CD8-positive, alpha-beta memory T cell (primary cell): ENCODE results near the gene SOX6. TPM values are rescaled to one million over a fixed set of nuclear protein-coding genes. Genes with fewer than 3 reads are reported as not detected.

ENCODE experiments used
- CTCF ChIA-PET: fragments of 350-600 bp; sonication (Branson Sonifier 250); formaldehyde crosslinking; loops from one replicate; lab custom pipeline; 2021; ENCODE audit warnings: antibody characterized with exemption; lab: Charles Lee
- POLR2A ChIA-PET: fragments of 350-600 bp; sonication (Branson Sonifier 250); formaldehyde crosslinking; loops from one replicate; lab custom pipeline; 2021; ENCODE audit warnings: antibody characterized with exemption; lab: Charles Lee
- DNase-seq, 5 donors: peaks; one replicate each; pipeline versions ENCODE4 v3.0.0 to v3.0.0-alpha.2; 2020 to 2022; ENCODE audit warnings: mixed read lengths in 1 of 5
- H3K27ac ChIP-seq: one replicate; pipeline ENCODE4 v1.7.0; 2013; ENCODE audit warnings: low read depth, mild to moderate bottlenecking, low read length, moderate library complexity
- H3K27me3 ChIP-seq: 2 replicates; pipeline ENCODE4 v1.7.0; 2013; ENCODE audit warnings: low read length, mild to moderate bottlenecking; ENCODE audit not compliant: insufficient read depth, poor library complexity, severe bottlenecking
- H3K36me3 ChIP-seq: 2 replicates; pipeline ENCODE4 v1.7.0; 2013; ENCODE audit warnings: mild to moderate bottlenecking, low read length, moderate library complexity; ENCODE audit not compliant: insufficient read depth
- H3K4me1 ChIP-seq: 2 replicates; pipeline ENCODE4 v1.7.0; 2013; ENCODE audit warnings: mild to moderate bottlenecking, low read length, moderate library complexity; ENCODE audit not compliant: insufficient read depth
- H3K4me3 ChIP-seq: 2 replicates; pipeline ENCODE4 v1.7.0; 2013; ENCODE audit warnings: mild to moderate bottlenecking, low read length
- H3K9me3 ChIP-seq: 2 replicates; pipeline ENCODE4 v1.7.0; 2013; ENCODE audit warnings: mild to moderate bottlenecking, low read length
- H3K27ac Mint-ChIP-seq, 8 donors: one replicate each; pipeline ENCODE4 v1.8.0; 2020 to 2021; ENCODE audit warnings: mixed read lengths in 8 of 8, mild to moderate bottlenecking in 6 of 8, inconsistent platforms in 3 of 8, moderate library complexity in 3 of 8
- H3K27me3 Mint-ChIP-seq, 2 donors: one replicate each; pipeline ENCODE4 v1.8.0; 2020 to 2021; ENCODE audit warnings: mixed read lengths in 2 of 2, mild to moderate bottlenecking in 1 of 2, moderate library complexity in 1 of 2
- H3K36me3 Mint-ChIP-seq, 3 donors: one replicate each; pipeline ENCODE4 v1.8.0; 2020 to 2021; ENCODE audit warnings: mixed read lengths in 3 of 3, inconsistent platforms in 1 of 3, mild to moderate bottlenecking in 1 of 3
- H3K4me1 Mint-ChIP-seq, 3 donors: one replicate each; pipeline ENCODE4 v1.8.0; 2020 to 2021; ENCODE audit warnings: mixed read lengths in 3 of 3, inconsistent platforms in 1 of 3, mild to moderate bottlenecking in 1 of 3
- H3K4me3 Mint-ChIP-seq, 7 donors: one replicate each; pipeline ENCODE4 v1.8.0; 2020 to 2021; ENCODE audit warnings: mixed read lengths in 7 of 7, mild to moderate bottlenecking in 6 of 7, moderate library complexity in 4 of 7, inconsistent platforms in 2 of 7
- H3K9me3 Mint-ChIP-seq, 5 donors: one replicate each; pipeline ENCODE4 v1.8.0; 2020 to 2022; ENCODE audit warnings: mixed read lengths in 5 of 5, mild to moderate bottlenecking in 3 of 5, moderate library complexity in 2 of 5, inconsistent platforms in 1 of 5
- polyA plus RNA-seq: library from polyadenylated mRNA; unstranded; fragments of 300-500 nt; fragmentation: Illumina TruSeq; gene quantifications from one replicate; pipeline ENCODE4 v1.2.3, GENCODE V29; 2021
- total RNA-seq, 2 experiments: library from RNA; stranded (reverse); gene quantifications; one replicate each; pipeline ENCODE4 v1.2.3, GENCODE V29; 2021

SOX6 gene
- total and polyA plus RNA-seq, 3 experiments from 2014 or later: not detected

DNA sequence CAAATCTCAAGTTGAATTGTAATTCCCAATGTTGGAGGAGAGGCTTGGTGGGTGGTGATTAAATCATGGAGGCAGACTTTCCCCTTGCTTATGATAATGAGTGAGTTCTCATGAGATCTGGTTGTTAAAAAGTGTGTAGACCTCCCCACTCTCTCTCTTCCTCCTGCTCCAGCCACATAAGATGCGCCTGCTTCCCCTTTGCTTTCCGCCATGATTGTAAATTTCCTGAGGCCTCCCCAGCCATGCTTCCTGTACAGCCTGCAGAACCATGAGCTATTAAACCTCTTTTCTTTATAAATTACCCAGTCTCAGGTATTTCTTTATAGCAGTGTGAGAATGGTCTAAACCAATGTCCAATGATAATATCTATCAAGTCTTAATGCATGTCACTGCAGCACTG is 34.2 kb downstream of the SOX6 start:
- no peaks in the 10 kb centered on the region for H3K4me1 ChIP-seq
- Mint-ChIP-seq H3K27ac (no peak overlapping the region), H3K27me3 (no peaks in the 10 kb centered on the region), H3K36me3 (no peaks in the 10 kb centered on the region), H3K4me3 (no peak overlapping the region), H3K4me1 (no peaks in the 10 kb centered on the region), H3K9me3 (peaks cover 2 to 24% (median 8%) of the 10 kb centered on the region in 5 donors)
- no peak overlapping the region for H3K27ac ChIP-seq
- no peaks in the 10 kb centered on the region for H3K36me3 ChIP-seq
- H3K4me3 ChIP-seq: no peak overlapping the region
- POLR2A ChIA-PET: no interaction called here
- CTCF ChIA-PET: no interaction called here
- H3K9me3 ChIP-seq: no peaks in the 10 kb centered on the region
- no peak for DNase-seq
- H3K27me3 ChIP-seq: no peaks in the 10 kb centered on the region

DNA sequence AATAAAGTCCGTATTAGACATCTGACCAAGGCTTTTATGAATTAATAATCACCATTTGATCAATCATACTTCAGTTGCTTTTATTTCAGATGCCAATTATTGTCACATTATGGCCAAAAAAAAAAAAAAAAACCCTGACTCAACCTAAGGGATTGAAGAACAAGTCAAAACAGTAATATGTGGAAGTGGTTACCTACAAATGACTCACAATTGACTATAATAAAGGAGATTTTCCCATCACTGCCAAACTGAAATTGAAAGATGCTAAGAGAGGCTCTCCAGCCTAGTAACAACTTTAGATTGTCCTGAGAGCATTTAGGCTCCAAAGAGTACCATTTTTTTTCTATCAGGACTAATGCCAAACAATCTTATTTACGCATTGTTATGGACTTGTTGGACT is 35.2 kb downstream of the SOX6 start:
- Histone ChIP-seq H3K27me3 (no peaks in the 10 kb centered on the region), H3K4me3 (no peak overlapping the region), H3K36me3 (no peaks in the 10 kb centered on the region), H3K27ac (no peak overlapping the region), H3K9me3 (no peaks in the 10 kb centered on the region), H3K4me1 (no peaks in the 10 kb centered on the region)
- Mint-ChIP-seq H3K4me1 (no peaks in the 10 kb centered on the region), H3K27ac (no peak overlapping the region), H3K27me3 (no peaks in the 10 kb centered on the region), H3K9me3 (peaks cover 5 to 16% (median 10%) of the 10 kb centered on the region in 5 donors), H3K36me3 (no peaks in the 10 kb centered on the region), H3K4me3 (no peak overlapping the region)
- ChIA-PET CTCF (no interaction called here), POLR2A (no interaction called here)
- no peak for DNase-seq

DNA sequence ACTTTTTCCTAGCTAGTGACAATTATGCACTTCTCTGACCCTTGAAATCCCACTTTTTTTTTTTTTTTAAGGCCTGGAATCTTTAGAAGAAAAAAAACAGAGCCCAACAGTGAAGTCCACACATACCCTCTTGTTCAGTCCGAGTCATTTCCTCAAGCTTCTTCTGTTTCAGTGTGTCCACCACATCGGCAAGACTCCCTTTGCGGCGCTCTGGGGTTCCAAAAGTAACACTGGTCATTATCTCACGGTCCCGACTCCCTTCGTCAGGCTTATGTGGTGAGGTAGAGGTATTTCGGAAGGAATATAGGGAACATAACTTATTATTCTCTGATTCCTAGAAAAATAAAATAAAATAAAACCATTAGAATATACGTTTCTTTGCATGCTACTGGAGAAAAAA is 38.0 kb downstream of the SOX6 start:
- Histone ChIP-seq H3K4me3 (no peak overlapping the region), H3K36me3 (no peaks in the 10 kb centered on the region), H3K9me3 (no peaks in the 10 kb centered on the region), H3K27me3 (no peaks in the 10 kb centered on the region), H3K4me1 (no peaks in the 10 kb centered on the region), H3K27ac (no peak overlapping the region)
- CTCF ChIA-PET: no interaction called here
- H3K4me1 Mint-ChIP-seq: no peaks in the 10 kb centered on the region
- no peak for DNase-seq
- H3K36me3 Mint-ChIP-seq: no peaks in the 10 kb centered on the region
- no peak overlapping the region for H3K4me3 Mint-ChIP-seq
- H3K9me3 Mint-ChIP-seq: peaks cover 6 to 14% (median 7%) of the 10 kb centered on the region in 5 donors
- no peaks in the 10 kb centered on the region for H3K27me3 Mint-ChIP-seq
- POLR2A ChIA-PET: no interaction called here
- H3K27ac Mint-ChIP-seq: no peak overlapping the region

DNA sequence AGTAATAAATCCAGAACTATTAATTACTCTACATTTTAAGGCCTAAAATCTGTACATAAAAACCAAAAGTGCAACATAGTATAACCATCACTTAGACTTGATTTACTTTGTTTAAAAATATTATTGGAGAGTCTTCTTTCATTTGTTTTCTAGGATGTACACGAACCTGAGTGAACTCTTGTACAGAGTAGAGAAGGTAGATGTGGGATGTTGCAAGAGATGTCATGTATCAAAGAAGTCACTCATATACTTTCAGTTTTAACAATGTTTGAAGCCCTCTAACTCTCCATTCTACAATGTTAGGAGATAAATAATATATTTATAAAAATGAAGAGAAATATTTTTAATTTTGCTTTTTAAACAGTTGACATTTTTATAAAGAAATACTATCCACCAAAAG is 38.6 kb downstream of the SOX6 start:
- no peak for DNase-seq
- Histone ChIP-seq H3K9me3 (no peaks in the 10 kb centered on the region), H3K4me3 (no peak overlapping the region), H3K4me1 (no peaks in the 10 kb centered on the region), H3K36me3 (no peaks in the 10 kb centered on the region), H3K27me3 (no peaks in the 10 kb centered on the region), H3K27ac (no peak overlapping the region)
- no peaks in the 10 kb centered on the region for H3K36me3 Mint-ChIP-seq
- no peaks in the 10 kb centered on the region for H3K27me3 Mint-ChIP-seq
- H3K27ac Mint-ChIP-seq: no peak overlapping the region
- no peak overlapping the region for H3K4me3 Mint-ChIP-seq
- H3K9me3 Mint-ChIP-seq: peaks cover 6 to 14% (median 7%) of the 10 kb centered on the region in 5 donors
- ChIA-PET CTCF (no interaction called here), POLR2A (no interaction called here)
- no peaks in the 10 kb centered on the region for H3K4me1 Mint-ChIP-seq

DNA sequence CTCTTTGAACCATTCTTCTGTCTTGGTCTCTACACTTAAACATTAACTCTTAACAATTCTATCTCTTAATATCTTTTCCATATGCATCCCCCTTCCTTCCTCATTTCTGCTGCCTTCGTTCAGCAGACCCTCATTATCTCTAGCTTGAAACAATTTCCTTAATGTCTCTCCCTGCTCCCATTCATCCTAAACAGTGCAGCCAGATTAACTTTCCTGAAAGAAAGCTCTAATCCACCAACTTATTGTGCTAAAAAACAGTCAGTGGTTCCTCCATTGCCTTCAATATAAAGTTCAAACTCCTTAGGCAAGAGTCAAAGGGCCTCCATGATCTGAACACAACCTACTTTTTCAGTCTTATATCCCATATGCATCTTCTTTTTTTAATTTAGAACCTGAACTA is 42.5 kb downstream of the SOX6 start:
- no peak overlapping the region for H3K27ac Mint-ChIP-seq
- no peaks in the 10 kb centered on the region for H3K36me3 Mint-ChIP-seq
- Histone ChIP-seq H3K27me3 (no peaks in the 10 kb centered on the region), H3K4me1 (no peaks in the 10 kb centered on the region), H3K4me3 (no peak overlapping the region), H3K27ac (no peak overlapping the region), H3K36me3 (no peaks in the 10 kb centered on the region), H3K9me3 (no peaks in the 10 kb centered on the region)
- H3K9me3 Mint-ChIP-seq: peaks cover 2 to 14% (median 4%) of the 10 kb centered on the region in 5 donors
- ChIA-PET CTCF (no interaction called here), POLR2A (no interaction called here)
- H3K4me1 Mint-ChIP-seq: no peaks in the 10 kb centered on the region
- no peak overlapping the region for H3K4me3 Mint-ChIP-seq
- H3K27me3 Mint-ChIP-seq: no peaks in the 10 kb centered on the region
- DNase-seq: no peak

DNA sequence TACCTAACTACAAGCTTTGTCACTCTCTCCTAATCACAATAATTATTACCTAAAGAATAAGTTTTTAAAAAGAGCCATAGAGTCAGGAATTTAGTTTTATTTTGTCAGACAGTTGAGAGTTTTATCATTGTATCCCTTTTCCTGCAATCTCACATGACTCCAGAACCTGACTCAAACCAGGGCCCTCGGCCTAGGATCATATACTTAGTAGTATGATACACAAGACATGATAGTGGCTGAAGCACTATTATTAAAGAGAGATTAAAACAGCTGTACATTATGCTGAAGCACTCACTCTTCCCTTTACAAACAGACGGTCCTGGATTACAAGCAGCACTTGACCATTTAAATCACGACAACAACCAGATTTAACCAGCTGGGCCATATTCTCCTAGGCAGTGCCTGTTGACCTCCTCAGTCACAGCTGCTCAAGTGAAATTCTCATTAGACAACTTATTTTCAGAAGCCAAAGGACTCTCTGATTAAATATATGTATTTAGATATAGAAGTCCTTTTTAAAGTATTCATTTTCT is 44.0 kb downstream of the SOX6 start:
- no peaks in the 10 kb centered on the region for H3K9me3 ChIP-seq
- H3K27ac ChIP-seq: no peak overlapping the region
- Mint-ChIP-seq H3K27ac (no peak overlapping the region), H3K36me3 (no peaks in the 10 kb centered on the region), H3K4me3 (no peak overlapping the region), H3K27me3 (no peaks in the 10 kb centered on the region), H3K9me3 (peaks cover 2 to 22% (median 6%) of the 10 kb centered on the region in 5 donors), H3K4me1 (no peaks in the 10 kb centered on the region)
- no peak for DNase-seq
- ChIA-PET POLR2A (no interaction called here), CTCF (no interaction called here)
- no peaks in the 10 kb centered on the region for H3K36me3 ChIP-seq
- H3K4me1 ChIP-seq: no peaks in the 10 kb centered on the region
- no peaks in the 10 kb centered on the region for H3K27me3 ChIP-seq
- no peak overlapping the region for H3K4me3 ChIP-seq

DNA sequence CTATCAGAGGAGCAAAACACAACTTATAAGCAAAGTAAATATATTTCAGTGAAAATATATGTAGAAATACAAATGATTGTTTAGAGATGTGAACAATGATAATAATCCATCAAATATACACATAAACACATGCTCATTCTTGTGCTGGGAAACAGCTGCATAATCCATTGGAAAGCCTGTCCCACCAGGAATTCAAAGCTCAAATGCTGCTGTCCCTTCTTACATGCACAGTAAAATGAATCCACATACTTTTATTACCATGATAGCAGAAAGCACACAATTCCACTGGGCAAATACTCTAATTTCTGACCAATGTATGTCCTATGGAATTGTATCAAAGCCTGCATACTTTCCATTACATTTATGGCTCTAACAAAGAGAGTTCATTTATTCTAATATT is 44.5 kb downstream of the SOX6 start:
- no peak overlapping the region for H3K4me3 Mint-ChIP-seq
- Histone ChIP-seq H3K27me3 (no peaks in the 10 kb centered on the region), H3K27ac (no peak overlapping the region), H3K4me3 (no peak overlapping the region), H3K4me1 (no peaks in the 10 kb centered on the region), H3K36me3 (no peaks in the 10 kb centered on the region), H3K9me3 (no peaks in the 10 kb centered on the region)
- ChIA-PET POLR2A (no interaction called here), CTCF (no interaction called here)
- H3K27me3 Mint-ChIP-seq: no peaks in the 10 kb centered on the region
- DNase-seq: no peak
- H3K36me3 Mint-ChIP-seq: no peaks in the 10 kb centered on the region
- no peak overlapping the region for H3K27ac Mint-ChIP-seq
- peaks cover 2 to 22% (median 6%) of the 10 kb centered on the region in 5 donors for H3K9me3 Mint-ChIP-seq
- no peaks in the 10 kb centered on the region for H3K4me1 Mint-ChIP-seq

DNA sequence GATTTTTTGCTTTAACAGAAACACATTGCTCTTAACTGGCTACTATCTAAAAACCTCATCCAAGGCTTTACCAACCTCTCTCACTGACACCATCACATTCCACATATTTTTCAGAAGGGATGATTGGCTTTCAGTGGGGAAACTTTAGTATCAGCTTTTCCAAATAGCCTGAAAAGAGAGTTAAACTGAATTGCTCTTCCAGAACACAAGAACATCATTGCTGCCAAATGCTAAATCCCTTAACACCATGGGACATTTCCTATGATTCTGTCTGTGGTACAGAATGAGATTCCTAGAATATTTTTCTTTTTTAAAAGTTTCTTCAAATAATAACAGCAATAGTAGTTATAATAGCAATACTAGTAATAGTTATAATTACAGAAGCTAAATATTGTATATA is 45.4 kb downstream of the SOX6 start:
- Mint-ChIP-seq H3K4me1 (no peaks in the 10 kb centered on the region), H3K36me3 (no peaks in the 10 kb centered on the region), H3K27ac (no peak overlapping the region), H3K9me3 (peaks cover 2 to 26% (median 3%) of the 10 kb centered on the region in 5 donors), H3K4me3 (no peak overlapping the region), H3K27me3 (no peaks in the 10 kb centered on the region)
- ChIA-PET POLR2A (no interaction called here), CTCF (no interaction called here)
- Histone ChIP-seq H3K27me3 (no peaks in the 10 kb centered on the region), H3K9me3 (no peaks in the 10 kb centered on the region), H3K4me3 (no peak overlapping the region), H3K4me1 (no peaks in the 10 kb centered on the region), H3K36me3 (no peaks in the 10 kb centered on the region), H3K27ac (no peak overlapping the region)
- DNase-seq: no peak

DNA sequence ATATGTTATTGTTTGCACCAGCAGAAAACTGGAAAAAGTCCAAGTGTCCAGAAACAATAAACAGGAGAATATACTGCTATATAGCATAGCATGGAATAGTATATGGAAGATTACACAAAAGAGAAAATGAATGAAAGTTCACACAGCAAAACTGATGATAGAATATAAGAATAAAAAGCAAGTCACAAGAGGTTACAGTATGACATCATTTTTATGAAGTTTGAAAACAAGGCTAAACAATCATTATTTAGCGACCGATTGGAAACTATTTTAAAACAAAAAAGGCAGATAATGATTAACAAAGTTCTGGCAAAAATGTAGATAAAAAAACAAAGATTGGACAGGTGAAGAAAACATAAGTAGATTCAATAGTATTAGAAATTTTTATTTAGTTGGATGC is 47.1 kb downstream of the SOX6 start:
- Mint-ChIP-seq H3K4me3 (no peak overlapping the region), H3K27ac (no peak overlapping the region), H3K9me3 (peaks cover 2 to 28% (median 3%) of the 10 kb centered on the region in 5 donors), H3K36me3 (no peaks in the 10 kb centered on the region), H3K4me1 (no peaks in the 10 kb centered on the region), H3K27me3 (no peaks in the 10 kb centered on the region)
- no peak for DNase-seq
- Histone ChIP-seq H3K4me3 (no peak overlapping the region), H3K36me3 (no peaks in the 10 kb centered on the region), H3K9me3 (no peaks in the 10 kb centered on the region), H3K27ac (no peak overlapping the region), H3K4me1 (no peaks in the 10 kb centered on the region), H3K27me3 (no peaks in the 10 kb centered on the region)
- POLR2A ChIA-PET: no interaction called here
- CTCF ChIA-PET: no interaction called here
